ENCODE data around the gene S100A13. TPM values are rescaled to one million over a fixed set of nuclear protein-coding genes. Genes with fewer than 3 reads are reported as not detected.
"Not testable (repeated sequence)": the region's sequence is repeated elsewhere in the genome, so short reads cannot be mapped to it uniquely, and the experiment has no call there.

S100A13 gene
- 100 to 1,000 TPM; 163 to 221 (median 198) TPM for total RNA-seq

- intact Hi-C loops (cut with DNase I; ENCODE audit: low total_unique reads), result loop anchor here (10.0 kb wide), 1 partner anchor 52 kb away; no protein-coding TSS in a partner anchor
- Histone ChIP-seq H3K4me3 (peak within 1 kb of the TSS; percentile 56 to 74 (median 61)), H3K4me1 (peaks cover 0 to 3% of the 10 kb centered on the region in 2 donors), H3K36me3 (no peaks in the 10 kb centered on the region), H3K9me3 (no peaks in the 10 kb centered on the region), H3K27ac (peak within 1 kb of the TSS; percentile 96 to 97), H3K27me3 (no peaks in the 10 kb centered on the region)
- TF ChIP-seq POLR2A (IDR thresholded peaks at IDR 0.05) (peak; percentile 65), POLR2AphosphoS5 (IDR thresholded peaks at IDR 0.05) (peak; percentile 75 to 93 (median 78)), CTCF (IDR thresholded peaks at IDR 0.05) (peak in 1 of 3 donors; percentile 51)
- DNase-seq (ENCODE audit: low spot score in 2 of 2), result peak; percentile 70 to 74
Observed at GRCh38 chr1:153626904-153627714, at the start of gene S100A13. Gene S100A13 (minus strand): TSS chr1:153627505. CDS start chr1:153626472, 1,033 bp downstream.

GRCh38 chr1:153673511-153673910 is 46.2 kb upstream of the S100A13 start:
- DNase-seq (ENCODE audit: low spot score in 2 of 2), result no peak
- intact Hi-C loops (cut with DNase I; ENCODE audit: low total_unique reads), result loop anchor here (10.0 kb wide), 1 partner anchor 101 kb away; the partner anchor contains the start of gene SLC27A3

GRCh38 chr1:153671628-153672353 is 44.5 kb upstream of the S100A13 start:
- DNase-seq (ENCODE audit: low spot score in 2 of 2), result peak in 1 of 2 donors; percentile 62
- peak in 1 of 3 donors; percentile 17 for TF ChIP-seq CTCF (IDR thresholded peaks at IDR 0.05)
- Histone ChIP-seq H3K4me1 (peaks cover 0 to 12% of the 10 kb centered on the region in 2 donors), H3K27ac (peak overlapping the region; percentile 85 to 86), H3K4me3 (peak overlapping the region; percentile 39 to 84 (median 62))
- H3K9me3 ChIP-seq, H3K36me3 ChIP-seq, H3K27me3 ChIP-seq: not testable (repeated sequence)
- intact Hi-C loops (cut with DNase I; ENCODE audit: low total_unique reads), result loop anchor here (10.0 kb wide), 1 partner anchor 103 kb away; the partner anchor contains the start of gene SLC27A3

More at GRCh38 chr1:153673511-153673910, 46.2 kb upstream of the S100A13 start:
- no peak overlapping the region for H3K27ac ChIP-seq
- no peaks in the 10 kb centered on the region for H3K27me3 ChIP-seq
- no peaks in the 10 kb centered on the region for H3K9me3 ChIP-seq
- H3K4me3 ChIP-seq, result no peak overlapping the region
- H3K4me1 ChIP-seq, result peaks cover 5 to 19% of the 10 kb centered on the region in 2 donors
- H3K36me3 ChIP-seq, result no peaks in the 10 kb centered on the region
- no peak for TF ChIP-seq POLR2AphosphoS5 (IDR thresholded peaks at IDR 0.05)
- TF ChIP-seq POLR2A (IDR thresholded peaks at IDR 0.05), result no peak
- TF ChIP-seq CTCF (IDR thresholded peaks at IDR 0.05), result no peak

GRCh38 chr1:153670859-153671627 is 43.7 kb upstream of the S100A13 start, which contains the start of gene ILF2:
Gene ILF2 (minus strand): TSS chr1:153670993. CDS start chr1:153670922, 71 bp downstream.
- no peaks in the 10 kb centered on the region for H3K27me3 ChIP-seq
- H3K4me1 ChIP-seq, result peaks cover 0 to 12% of the 10 kb centered on the region in 2 donors
- no peaks in the 10 kb centered on the region for H3K36me3 ChIP-seq
- DNase-seq (ENCODE audit: low spot score in 2 of 2), result peak; percentile 99
- peak within 1 kb of the TSS; percentile 85 to 86 for H3K27ac ChIP-seq
- TF ChIP-seq POLR2AphosphoS5 (IDR thresholded peaks at IDR 0.05), result peak; percentile 89 to 98 (median 93)
- peak in 1 of 3 donors; percentile 42 for TF ChIP-seq CTCF (IDR thresholded peaks at IDR 0.05)
- peak; percentile 93 for TF ChIP-seq POLR2A (IDR thresholded peaks at IDR 0.05)
- no peaks in the 10 kb centered on the region for H3K9me3 ChIP-seq
- intact Hi-C loops (cut with DNase I; ENCODE audit: low total_unique reads), result loop anchor here (10.0 kb wide), 1 partner anchor 104 kb away; the partner anchor contains the start of gene SLC27A3
- peak within 1 kb of the TSS; percentile 82 to 84 (median 84) for H3K4me3 ChIP-seq
